DMS53 treated with DMSO at 0.1 percent for 48 hours (cell line): Measurements from ENCODE around the gene SPI1.

Experiments
- DNase-seq: peaks from one replicate; lab custom pipeline; 2025; ENCODE audit not compliant: unreplicated experiment; lab: John Stamatoyannopoulos, UW

Gene SPI1

DNA sequence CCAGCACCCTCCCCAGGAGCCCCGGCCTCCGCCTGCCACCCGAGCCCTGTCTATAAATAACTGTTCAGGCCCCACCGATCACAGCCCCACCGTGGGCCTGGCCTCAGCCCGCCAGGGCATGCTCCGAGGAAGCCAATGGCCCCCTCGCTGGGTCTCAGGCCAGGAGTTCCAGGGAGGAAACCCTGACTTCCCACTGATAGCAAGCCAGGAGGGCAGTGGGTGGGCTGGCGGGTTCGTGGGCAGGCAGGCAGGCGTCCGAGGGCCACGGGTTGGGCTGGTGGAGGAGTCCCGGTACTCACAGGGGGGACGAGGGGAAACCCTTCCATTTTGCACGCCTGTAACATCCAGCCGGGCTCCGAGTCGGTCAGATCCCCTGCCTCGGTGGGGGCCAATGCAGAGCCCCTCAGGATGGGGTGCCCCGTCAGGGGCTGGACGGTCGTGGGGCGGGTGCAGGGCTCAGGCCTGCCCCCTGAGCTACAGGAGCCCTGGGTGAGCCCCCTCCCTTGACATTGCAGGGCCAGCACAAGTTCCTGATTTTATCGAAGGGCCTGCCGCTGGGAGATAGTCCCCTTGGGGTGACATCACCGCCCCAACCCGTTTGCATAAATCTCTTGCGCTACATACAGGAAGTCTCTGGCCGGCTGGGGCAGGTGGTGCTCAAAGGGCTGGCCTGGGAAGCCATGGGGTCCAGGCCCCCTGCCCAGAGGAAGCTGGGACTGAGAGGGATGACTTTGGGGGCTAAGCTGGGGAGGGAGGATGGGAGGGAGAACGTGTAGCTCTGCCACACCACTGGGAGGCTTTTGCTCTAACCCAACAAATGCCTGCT lies at the start of gene SPI1:
TSS of gene SPI1 (minus strand) at position 538 of the 826 bp plus-strand sequence. CDS start at position 344, 194 bp downstream.
- no peak for DNase-seq

DNA sequence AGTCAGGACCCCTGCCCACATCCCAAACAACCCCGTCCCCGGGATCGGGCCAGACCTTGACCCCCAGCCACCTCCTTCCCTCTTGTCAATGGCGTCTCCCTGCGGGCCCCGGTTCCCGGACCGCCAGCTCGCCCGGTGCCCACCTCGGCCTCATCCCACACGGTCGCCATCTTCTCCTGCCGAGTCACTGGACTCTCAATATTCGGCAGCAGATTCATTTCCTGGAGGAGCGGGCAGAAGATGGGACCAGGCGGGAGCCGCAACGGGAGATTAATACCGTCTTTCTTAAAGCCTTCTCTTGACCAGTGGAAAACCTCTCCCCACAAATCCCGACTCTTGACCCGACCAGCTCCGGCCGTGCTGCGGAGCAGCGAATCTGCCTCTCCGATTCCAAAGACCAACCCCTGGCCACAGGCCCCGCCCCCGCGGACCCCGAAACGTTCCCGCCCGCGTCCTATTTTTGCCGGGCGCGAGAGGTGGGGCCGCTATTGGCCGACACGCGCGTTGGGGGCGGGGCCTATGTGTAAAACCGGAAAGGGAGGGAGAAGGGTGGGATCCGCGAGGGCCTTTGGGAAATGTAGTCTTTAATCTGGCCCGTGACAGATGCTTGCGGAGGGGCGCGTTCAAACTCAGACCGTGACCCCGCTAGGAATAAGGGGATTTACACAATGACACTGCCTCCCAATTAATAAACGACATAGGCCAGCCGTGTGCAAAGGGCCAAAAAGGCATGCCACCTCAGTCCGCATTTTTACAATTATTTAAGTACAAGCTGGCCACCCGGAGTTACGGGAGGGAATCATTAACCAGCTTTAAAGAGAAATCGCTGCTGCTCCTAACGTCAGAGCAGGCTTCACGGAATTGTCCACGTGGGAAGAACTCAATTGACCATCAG lies 48.0 kb upstream of the SPI1 start, which contains the start of gene PSMC3:
TSS of gene PSMC3 (minus strand) at position 378 of the 895 bp plus-strand sequence. CDS start at position 218, 160 bp downstream.
- peak; percentile 77 for DNase-seq

DNA sequence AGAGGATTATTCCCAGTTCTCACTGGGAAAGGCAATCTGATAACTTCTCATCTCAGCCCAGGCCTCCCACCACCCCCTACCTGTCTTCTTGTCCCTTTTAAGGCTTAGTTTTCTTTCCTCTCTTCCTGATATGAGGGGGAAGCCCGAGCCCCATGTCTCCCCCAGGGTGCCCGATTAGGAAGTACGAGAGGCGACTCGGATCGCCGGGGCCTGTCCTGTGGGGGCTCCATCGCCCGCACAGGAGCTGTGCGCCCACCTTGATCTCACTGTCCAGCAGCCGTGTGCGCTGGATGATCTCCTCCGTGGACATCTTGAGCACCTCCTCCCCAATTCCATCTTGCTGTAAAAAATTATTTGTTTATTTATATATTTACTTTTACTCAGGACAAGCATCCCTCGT lies 47.3 kb upstream of the SPI1 start:
- no peak for DNase-seq

DNA sequence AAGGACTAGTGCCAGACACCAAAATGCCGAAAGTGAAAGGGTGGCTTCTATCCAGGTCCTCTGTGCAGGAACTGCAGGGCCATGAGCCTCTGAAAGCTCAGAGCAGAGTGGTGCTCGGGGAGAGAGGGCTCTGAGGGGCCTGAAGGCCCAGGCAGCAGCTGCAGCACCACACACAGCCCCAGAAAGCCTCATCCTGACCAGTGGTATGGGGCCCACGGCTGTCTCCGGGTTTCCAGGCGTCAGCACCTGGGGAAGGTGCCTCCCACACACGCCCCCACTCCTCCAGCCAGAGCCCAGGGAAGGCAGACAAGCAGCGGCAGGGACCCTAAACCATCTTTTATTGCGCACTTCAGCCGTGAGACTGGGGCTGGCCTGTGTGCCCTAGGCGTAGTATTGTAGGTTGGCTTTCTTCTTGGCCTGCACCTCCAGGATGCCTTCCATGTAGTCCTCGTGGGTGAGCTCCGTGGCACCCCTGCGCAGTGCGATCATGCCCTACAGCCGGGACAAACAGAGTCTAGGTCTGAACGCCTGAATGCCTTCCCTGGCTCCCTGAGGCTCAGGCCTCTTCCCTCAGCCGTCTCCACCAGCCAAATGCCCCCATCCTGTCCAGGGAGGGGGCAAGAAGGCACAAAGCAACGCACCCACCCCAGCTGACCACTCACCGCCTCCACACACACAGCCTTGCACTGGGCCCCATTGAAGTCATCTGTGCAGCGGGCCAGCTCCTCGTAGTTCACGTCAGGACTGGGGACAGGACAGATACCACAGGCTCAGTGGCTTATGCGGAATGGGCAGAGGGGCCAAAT lies 40.3 kb upstream of the SPI1 start:
- DNase-seq, result no peak

DNA sequence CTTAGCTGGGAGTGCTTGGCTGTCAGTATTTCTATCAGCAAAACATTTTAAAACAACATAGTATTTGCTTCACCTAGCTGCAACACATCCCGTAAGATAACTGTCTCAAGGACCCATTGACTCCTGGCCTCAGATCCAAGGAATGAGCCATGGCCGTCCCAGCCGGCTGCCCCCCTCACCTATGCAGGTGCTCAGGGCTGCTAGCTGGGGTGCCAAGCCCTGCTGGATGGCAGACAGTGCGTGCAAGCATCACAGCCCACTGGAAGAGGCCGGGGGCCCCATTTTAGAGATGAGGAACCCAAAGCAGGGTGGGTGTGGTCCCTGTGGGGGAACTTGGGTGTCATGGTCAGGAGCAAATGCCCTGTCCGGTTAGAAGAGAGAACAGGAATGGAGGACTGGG lies 39.4 kb upstream of the SPI1 start:
- no peak for DNase-seq

GRCh38 chr11:47415949-47416472 lies 37.7 kb upstream of the SPI1 start:
- peak; percentile 65 for DNase-seq

- no peak for DNase-seq
Measured at GRCh38 chr11:47415091-47415854, 36.9 kb upstream of the SPI1 start.

GRCh38 chr11:47414685-47415070 lies 36.3 kb upstream of the SPI1 start:
- no peak for DNase-seq

GRCh38 chr11:47413908-47414684 lies 35.7 kb upstream of the SPI1 start:
- no peak for DNase-seq

- DNase-seq, result no peak
Measured at GRCh38 chr11:47413351-47413750, 35.0 kb upstream of the SPI1 start.

- DNase-seq, result peak; percentile 10
Measured at GRCh38 chr11:47411884-47412746, 33.8 kb upstream of the SPI1 start.

DNA sequence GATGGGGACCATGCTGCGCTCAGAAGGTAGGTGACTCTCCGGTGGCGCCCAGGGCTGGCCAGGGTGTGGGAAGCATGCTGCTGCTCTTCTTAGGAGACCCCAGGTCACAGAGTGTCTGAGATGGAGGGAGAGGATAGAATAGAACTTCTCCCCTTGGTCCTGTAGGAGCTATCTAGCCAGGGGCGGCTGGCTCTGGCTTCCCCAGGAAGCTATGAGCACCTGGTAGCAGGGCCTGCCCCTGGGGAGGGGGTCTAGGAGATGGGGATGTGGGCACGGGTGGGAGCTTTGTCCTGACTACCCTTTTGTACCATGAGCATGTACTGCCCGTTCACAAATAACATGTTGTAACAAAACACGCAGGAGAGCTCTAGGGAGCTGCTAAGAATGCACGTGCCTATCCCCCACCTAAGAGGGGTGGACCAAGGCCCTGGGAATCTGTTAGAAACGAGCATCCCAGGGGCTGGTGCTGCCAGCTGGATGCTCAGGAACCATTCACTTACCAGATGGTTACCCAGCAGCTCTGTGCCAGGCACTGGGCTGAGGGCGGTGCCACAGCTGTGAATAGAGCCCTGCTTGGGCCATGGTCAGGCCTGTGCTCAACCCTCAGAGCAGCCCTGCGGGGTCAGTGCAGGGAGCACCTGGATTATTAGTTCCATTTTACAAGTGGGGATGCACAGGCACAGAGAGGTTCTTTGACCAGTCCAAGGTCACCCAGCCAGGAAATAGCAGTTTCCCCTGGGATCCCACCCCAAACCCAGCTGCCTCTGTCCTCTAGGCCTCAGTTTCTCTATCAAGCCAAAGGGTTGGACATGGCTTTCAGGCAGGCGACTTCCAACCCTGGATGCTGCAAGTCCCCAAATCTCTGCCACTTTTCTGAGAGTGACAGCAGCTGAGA lies 32.3 kb upstream of the SPI1 start:
- no peak for DNase-seq

GRCh38 chr11:47409440-47410369 lies 31.4 kb upstream of the SPI1 start:
- DNase-seq, result no peak

DNA sequence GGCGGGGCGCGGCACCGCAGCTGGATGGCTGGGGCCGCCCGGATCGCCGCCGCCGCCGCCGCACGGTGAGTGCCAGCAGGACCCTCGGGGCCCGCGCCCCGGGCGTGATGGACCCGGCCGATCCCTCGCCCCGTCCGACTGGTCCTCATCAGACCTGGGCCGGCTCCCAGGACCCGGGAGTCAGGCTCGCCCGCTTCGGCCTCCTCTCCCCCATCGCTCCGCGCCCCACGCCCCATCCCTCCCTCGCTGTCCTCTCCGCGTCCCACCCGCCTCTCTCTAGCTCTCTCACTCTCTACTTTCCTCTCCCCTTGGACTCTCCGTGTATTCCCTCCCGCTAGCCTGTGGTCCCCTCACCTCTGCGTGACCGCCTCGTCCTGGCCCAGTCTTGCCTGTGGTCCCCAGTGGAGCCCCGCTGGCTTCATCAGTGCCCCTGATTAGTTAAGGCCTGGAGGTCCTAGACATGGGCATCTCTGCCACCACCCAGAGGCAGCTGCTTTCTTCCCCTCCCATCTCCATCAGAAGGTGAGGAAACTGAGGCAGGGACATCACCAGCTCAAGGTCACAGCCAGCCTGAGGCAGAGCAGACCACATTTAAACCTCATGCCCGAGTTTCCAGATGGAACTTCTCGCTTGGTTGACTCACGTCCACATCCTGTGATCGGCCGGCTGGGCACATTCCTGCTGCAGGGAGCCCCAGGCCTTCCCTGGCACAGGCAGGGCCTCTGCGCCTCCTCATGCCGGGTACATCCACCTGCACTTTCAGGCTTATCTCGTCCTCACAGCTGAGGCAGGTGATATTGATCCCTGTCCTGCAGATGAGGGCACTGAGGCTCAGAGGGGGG lies 30.5 kb upstream of the SPI1 start:
- no peak for DNase-seq
